ENCODE results near the gene LYPD6. TPM values are rescaled to one million over a fixed set of nuclear protein-coding genes. Genes with fewer than 3 reads are reported as not detected.

The LYPD6 gene
- total RNA-seq, 4 donors from 2014 or later: 0.46 TPM; not detected in 3

GRCh38 chr2:149438330-149438960 lies 108.1 kb downstream of the LYPD6 start:
- no peak overlapping the region for H3K27ac ChIP-seq
- ATAC-seq (no peak), DNase-seq (no peak)
- intact Hi-C loops (cut with DNase I; ENCODE audit: low total_unique reads): no loop called here
- TF ChIP-seq POLR2A (IDR thresholded peaks at IDR 0.05) (no peak), CTCF (IDR thresholded peaks at IDR 0.05 in 4 of 5, conservative IDR thresholded peaks at IDR 0.05 in 1 of 5) (no peak)
- no peaks in the 10 kb centered on the region for H3K9me3 ChIP-seq
- no peaks in the 10 kb centered on the region for H3K4me1 ChIP-seq
- no peaks in the 10 kb centered on the region for H3K36me3 ChIP-seq
- H3K27me3 ChIP-seq: no peaks in the 10 kb centered on the region
- in situ Hi-C loops (cut with MboI; ENCODE audit: low sequenced_read_pairs in 4 of 4): no loop called here
- H3K4me3 ChIP-seq: no peak overlapping the region

- no peak overlapping the region for H3K4me3 ChIP-seq
- no peaks in the 10 kb centered on the region for H3K27me3 ChIP-seq
- ATAC-seq (no peak), DNase-seq (no peak)
- intact Hi-C loops (cut with DNase I; ENCODE audit: low total_unique reads): no loop called here
- no peaks in the 10 kb centered on the region for H3K36me3 ChIP-seq
- in situ Hi-C loops (cut with MboI; ENCODE audit: low sequenced_read_pairs in 4 of 4): no loop called here
- H3K27ac ChIP-seq: no peak overlapping the region
- no peaks in the 10 kb centered on the region for H3K4me1 ChIP-seq
- TF ChIP-seq POLR2A (IDR thresholded peaks at IDR 0.05) (no peak), CTCF (IDR thresholded peaks at IDR 0.05 in 4 of 5, conservative IDR thresholded peaks at IDR 0.05 in 1 of 5) (no peak)
- no peaks in the 10 kb centered on the region for H3K9me3 ChIP-seq
These were observed 110.9 kb downstream of the LYPD6 start for GRCh38 chr2:149441255-149441654.

- no peak for ATAC-seq
- no peak for DNase-seq
- in situ Hi-C loops (cut with MboI; ENCODE audit: low sequenced_read_pairs in 4 of 4): no loop called here
- no peaks in the 10 kb centered on the region for H3K27me3 ChIP-seq
- no peak overlapping the region for H3K4me3 ChIP-seq
- H3K4me1 ChIP-seq: no peaks in the 10 kb centered on the region
- no peak overlapping the region for H3K27ac ChIP-seq
- no peaks in the 10 kb centered on the region for H3K9me3 ChIP-seq
- intact Hi-C loops (cut with DNase I; ENCODE audit: low total_unique reads): no loop called here
- no peaks in the 10 kb centered on the region for H3K36me3 ChIP-seq
- TF ChIP-seq CTCF (IDR thresholded peaks at IDR 0.05 in 4 of 5, conservative IDR thresholded peaks at IDR 0.05 in 1 of 5): no peak
- TF ChIP-seq POLR2A (IDR thresholded peaks at IDR 0.05): no peak
These were observed 112.0 kb downstream of the LYPD6 start for GRCh38 chr2:149442346-149442745.

GRCh38 chr2:149443150-149443549 lies 112.8 kb downstream of the LYPD6 start:
- in situ Hi-C loops (cut with MboI; ENCODE audit: low sequenced_read_pairs in 4 of 4): no loop called here
- no peaks in the 10 kb centered on the region for H3K4me1 ChIP-seq
- no peak overlapping the region for H3K27ac ChIP-seq
- no peaks in the 10 kb centered on the region for H3K36me3 ChIP-seq
- H3K27me3 ChIP-seq: no peaks in the 10 kb centered on the region
- ATAC-seq (no peak), DNase-seq (no peak)
- intact Hi-C loops (cut with DNase I; ENCODE audit: low total_unique reads): no loop called here
- no peak for TF ChIP-seq POLR2A (IDR thresholded peaks at IDR 0.05)
- no peak for TF ChIP-seq CTCF (IDR thresholded peaks at IDR 0.05 in 4 of 5, conservative IDR thresholded peaks at IDR 0.05 in 1 of 5)
- no peaks in the 10 kb centered on the region for H3K9me3 ChIP-seq
- H3K4me3 ChIP-seq: no peak overlapping the region

GRCh38 chr2:149446748-149447147 lies 116.4 kb downstream of the LYPD6 start:
- TF ChIP-seq CTCF (IDR thresholded peaks at IDR 0.05 in 4 of 5, conservative IDR thresholded peaks at IDR 0.05 in 1 of 5): no peak
- TF ChIP-seq POLR2A (IDR thresholded peaks at IDR 0.05): no peak
- H3K4me1 ChIP-seq: no peaks in the 10 kb centered on the region
- no peak for ATAC-seq
- no peaks in the 10 kb centered on the region for H3K9me3 ChIP-seq
- H3K4me3 ChIP-seq: no peak overlapping the region
- H3K27ac ChIP-seq: no peak overlapping the region
- intact Hi-C loops (cut with DNase I; ENCODE audit: low total_unique reads) (no loop called here), in situ Hi-C loops (cut with MboI; ENCODE audit: low sequenced_read_pairs in 4 of 4) (no loop called here)
- no peaks in the 10 kb centered on the region for H3K27me3 ChIP-seq
- DNase-seq: no peak
- H3K36me3 ChIP-seq: no peaks in the 10 kb centered on the region
